Adrenal gland (tissue), 12 donors: ENCODE measurements around the gene ATXN7L1. TPM values are rescaled to one million over a fixed set of nuclear protein-coding genes. Genes with fewer than 3 reads are reported as not detected.

Experiments used
- DNase-seq, 7 donors: peaks; one replicate each; pipeline ENCODE4 v3.0.0-alpha.2; 2019 to 2020
- H3K27ac ChIP-seq, 5 donors: fragments of 200-600 bp; sonication (generic) in 4 of 5; 1 replicate in 3 of 5; 2 replicates in 2 of 5; pipeline versions ENCODE4 v1.5.1 to v1.8.0; 2016 to 2020; ENCODE audit warnings: mild to moderate bottlenecking in 1 of 5
- H3K27me3 ChIP-seq: fragments of 200-600 bp; 2 replicates; pipeline ENCODE4 v1.8.0; 2021
- H3K36me3 ChIP-seq, 2 donors: fragments of 200-600 bp; replicated peaks in 1 of 2; 1 replicate in 1 of 2; 2 replicates in 1 of 2; pipeline versions ENCODE4 v1.5.1 to v1.8.0; 2018 to 2022
- H3K4me1 ChIP-seq, 2 donors: fragments of 200-600 bp; replicated peaks in 1 of 2; 1 replicate in 1 of 2; 2 replicates in 1 of 2; pipeline versions ENCODE4 v1.5.1 to v1.8.0; 2018 to 2021
- H3K4me3 ChIP-seq, 4 donors: fragments of 200-600 bp; sonication (generic) in 3 of 4; one replicate each; pipeline ENCODE4 v1.5.1; 2016 to 2018
- H3K9me3 ChIP-seq, 3 donors: fragments of 200-600 bp; sonication (generic) in 1 of 3; replicated peaks in 1 of 3; 1 replicate in 2 of 3; 2 replicates in 1 of 3; pipeline versions ENCODE4 v1.5.1 to v1.8.0; 2016 to 2021
- CTCF ChIP-seq, 6 experiments: fragments of 450-650 bp in 4 of 6; fragments of 200-600 bp in 2 of 6; sonication (generic) in 1 of 6; IDR thresholded peaks; 1 replicate in 5 of 6; 2 replicates in 1 of 6; pipeline versions ENCODE4 v1.5.1 to v1.8.0; 2016 to 2021; ENCODE audit warnings: antibody characterized with exemption in 6 of 6, mild to moderate bottlenecking in 2 of 6, moderate library complexity in 1 of 6
- POLR2A ChIP-seq, 2 donors: fragments of 450-650 bp; IDR thresholded peaks; one replicate each; pipeline ENCODE4 v1.6.1; 2017; ENCODE audit warnings: antibody characterized with exemption in 2 of 2, mild to moderate bottlenecking in 2 of 2, moderate library complexity in 1 of 2
- WGBS, 4 donors: extraction: QIAGEN DNeasy Blood & Tissue Kit in 2 of 4; methylation state at CpG; one replicate each; pipeline versions ENCODE4 v1.1.5 to v1.1.7; 2013 to 2017; 5-methylcytosine and 5-hydroxymethylcytosine counted together
- intact Hi-C, 2 donors: fragments of 100-400 bp; cut with DNase I; formaldehyde crosslinking; loops; one replicate each; pipeline versions ENCODE4 v1.14.1 to v1.15.0; 2022 to 2023
- polyA plus RNA-seq, 3 donors: library from polyadenylated mRNA; stranded (reverse); fragments of 200-250 nt in 2 of 3; fragments of 350-450 nt in 1 of 3; fragmentation: Illumina TruSeq in 1 of 3; extraction: RNeasy Lipid Tissue Mini Kit (QIAGEN cat#74804) in 1 of 3; gene quantifications; one replicate each; pipeline ENCODE4 v1.2.3, GENCODE V29; 2013 to 2014
- total RNA-seq, 9 donors: library from RNA; depleted of rRNA in 4 of 9; stranded (reverse); fragments of >200 nt in 4 of 9; fragments of 120-200 nt in 1 of 9; fragmentation: NEBNext Ultra II Directional in 1 of 9; extraction: Animal tissue kit (Norgen Biotek cat#: 25700) in 1 of 9; gene quantifications; one replicate each; pipeline versions ENCODE4 v1.1.0 to v1.2.4, GENCODE V29; 2013 to 2023
- donor health status: healthy with polysubstance abuse.
- donor health status: Bipolar disorder and iron deficiency.
- donor health status: DM: yes; HTN: yes; CAD: no.
- donor health status: DM: no; HTN: no; CAD: no.
- donor health status: DM: no; HTN: no; CAD: no.
- donor health status: DM: yes; HTN: yes; CAD: no.

The ATXN7L1 gene
- total and polyA plus RNA-seq, 12 donors = 3.6 to 24.6 (median 9.0) TPM

- peak in 1 of 7 donors; percentile 1 for DNase-seq
- TF ChIP-seq CTCF (IDR thresholded peaks at IDR 0.05) = no peak
- no peak for TF ChIP-seq POLR2A (IDR thresholded peaks at IDR 0.05)
- peaks cover 0 to 4% of the 10 kb centered on the region in 2 donors for H3K36me3 ChIP-seq
- intact Hi-C loops = no loop called here
- H3K27me3 ChIP-seq = no peaks in the 10 kb centered on the region
- H3K9me3 ChIP-seq = no peaks in the 10 kb centered on the region
- H3K4me3 ChIP-seq = no peak overlapping the region
- H3K4me1 ChIP-seq = peaks cover 0 to 2% of the 10 kb centered on the region in 2 donors
- H3K27ac ChIP-seq = no peak overlapping the region
- 90 to 98% (median 93%) methylated on average over 2 of the region's 2 CpGs for WGBS, 4 donors
These were observed 138.3 kb downstream of the ATXN7L1 start for GRCh38 chr7:105738133-105738532.

- peak in 3 of 7 donors; percentile 14 to 54 (median 19) for DNase-seq
- intact Hi-C loops = no loop called here
These were observed 142.2 kb downstream of the ATXN7L1 start for GRCh38 chr7:105734233-105734632.

GRCh38 chr7:105731042-105731441 lies 145.4 kb downstream of the ATXN7L1 start:
- DNase-seq = no peak
- no peaks in the 10 kb centered on the region for H3K4me1 ChIP-seq
- no peaks in the 10 kb centered on the region for H3K9me3 ChIP-seq
- H3K27ac ChIP-seq = no peak overlapping the region
- intact Hi-C loops = no loop called here
- H3K36me3 ChIP-seq = no peaks in the 10 kb centered on the region
- no peaks in the 10 kb centered on the region for H3K27me3 ChIP-seq
- 86 to 97% (median 93%) methylated on average over 3 of the region's 3 CpGs for WGBS, 4 donors
- H3K4me3 ChIP-seq = no peak overlapping the region
- no peak for TF ChIP-seq CTCF (IDR thresholded peaks at IDR 0.05)
- no peak for TF ChIP-seq POLR2A (IDR thresholded peaks at IDR 0.05)

More at GRCh38 chr7:105734233-105734632, 142.2 kb downstream of the ATXN7L1 start:
- TF ChIP-seq CTCF (IDR thresholded peaks at IDR 0.05) (no peak), POLR2A (IDR thresholded peaks at IDR 0.05) (no peak)
- no peak overlapping the region for H3K4me3 ChIP-seq
- H3K4me1 ChIP-seq = no peaks in the 10 kb centered on the region
- H3K36me3 ChIP-seq = peaks cover 0 to 4% of the 10 kb centered on the region in 2 donors
- no peaks in the 10 kb centered on the region for H3K27me3 ChIP-seq
- H3K9me3 ChIP-seq = no peaks in the 10 kb centered on the region
- WGBS, 4 donors = 48 to 58% (median 54%) methylated on average over 6 of the region's 6 CpGs
- H3K27ac ChIP-seq = no peak overlapping the region

- intact Hi-C loops = no loop called here
- Histone ChIP-seq H3K4me1 (no peaks in the 10 kb centered on the region), H3K36me3 (no peaks in the 10 kb centered on the region), H3K27me3 (no peaks in the 10 kb centered on the region), H3K9me3 (no peaks in the 10 kb centered on the region), H3K4me3 (no peak overlapping the region), H3K27ac (no peak overlapping the region)
- TF ChIP-seq POLR2A (IDR thresholded peaks at IDR 0.05) = no peak
- no peak for TF ChIP-seq CTCF (IDR thresholded peaks at IDR 0.05)
- WGBS, 4 donors = 83 to 88% (median 85%) methylated on average over 2 of the region's 2 CpGs
- no peak for DNase-seq
These were observed 148.4 kb downstream of the ATXN7L1 start for GRCh38 chr7:105728028-105728427.
